Epidermal melanocyte (primary cell): ENCODE results near the gene DNAJB1.
"Not testable (repeated sequence)": the region's sequence is repeated elsewhere in the genome, so short reads cannot be mapped to it uniquely, and the experiment has no call there.

Experiments
- DNase-seq: peaks from one replicate; pipeline ENCODE4 v3.0.0; 2011; ENCODE audit warnings: low spot score; ENCODE audit not compliant: insufficient read length

Gene DNAJB1

GRCh38 chr19:14520543-14520942 lies 2.3 kb upstream of the DNAJB1 start:
- no peak for DNase-seq

- peak; percentile 15 for DNase-seq
These were observed 1.7 kb upstream of the DNAJB1 start for GRCh38 chr19:14519860-14520407.

GRCh38 chr19:14519245-14519859 lies 1.2 kb upstream of the DNAJB1 start:
- no peak for DNase-seq

GRCh38 chr19:14517446-14517839 lies 754 bp downstream of the DNAJB1 start:
- DNase-seq, result peak; percentile 16

GRCh38 chr19:14516746-14517438 lies 1.3 kb downstream of the DNAJB1 start:
- DNase-seq, result peak; percentile 11

- no peak for DNase-seq
These were observed 2.1 kb downstream of the DNAJB1 start for GRCh38 chr19:14516048-14516534.

- no peak for DNase-seq
These were observed 2.6 kb downstream of the DNAJB1 start for GRCh38 chr19:14515501-14516047.

GRCh38 chr19:14514215-14514863 lies 3.9 kb downstream of the DNAJB1 start:
- DNase-seq, result no peak

- DNase-seq, result no peak
These were observed 5.7 kb downstream of the DNAJB1 start for GRCh38 chr19:14512406-14512961.

GRCh38 chr19:14511229-14511593 lies 7.0 kb downstream of the DNAJB1 start:
- no peak for DNase-seq

- DNase-seq, result no peak
These were observed 7.6 kb downstream of the DNAJB1 start for GRCh38 chr19:14510311-14511228.

GRCh38 chr19:14507704-14508542 lies 10.3 kb downstream of the DNAJB1 start:
- no peak for DNase-seq

- no peak for DNase-seq
These were observed 12.5 kb downstream of the DNAJB1 start for GRCh38 chr19:14505488-14506239.

GRCh38 chr19:14504575-14504974 lies 13.6 kb downstream of the DNAJB1 start:
- not testable (repeated sequence) for DNase-seq

- DNase-seq, result no peak
These were observed 14.9 kb downstream of the DNAJB1 start for GRCh38 chr19:14503285-14503684.

- DNase-seq, result no peak
These were observed 15.7 kb downstream of the DNAJB1 start for GRCh38 chr19:14502334-14503092.

GRCh38 chr19:14497228-14497921 lies 20.8 kb downstream of the DNAJB1 start:
- no peak for DNase-seq

GRCh38 chr19:14496834-14497227 lies 21.4 kb downstream of the DNAJB1 start:
- no peak for DNase-seq
